Measurements from ENCODE around the gene DDR1. TPM values are rescaled to one million over a fixed set of nuclear protein-coding genes. Genes with fewer than 3 reads are reported as not detected.

DDR1 gene
- total RNA-seq, 1 donor from 2014 or later = 154 TPM

DNA sequence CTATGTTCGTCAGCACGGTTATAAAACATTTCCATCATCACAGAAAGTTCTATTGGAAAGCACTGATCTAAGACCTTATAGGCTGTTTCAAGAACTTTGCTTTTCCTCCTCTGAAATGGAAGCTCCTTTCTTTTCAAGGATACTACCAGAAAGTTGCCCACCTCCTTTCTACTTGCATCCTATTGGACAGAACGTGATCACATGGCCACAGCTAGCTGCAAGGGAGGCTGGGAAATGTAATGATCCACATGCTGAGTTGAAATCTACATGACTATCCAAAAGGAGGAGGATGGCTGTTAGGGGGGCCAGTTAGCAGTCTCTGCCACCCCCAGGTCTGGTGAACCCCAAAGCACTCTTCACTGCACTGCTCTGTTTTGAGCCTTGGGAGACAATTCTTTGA is 44.4 kb downstream of the DDR1 start:
- H3K4me3 Mint-ChIP-seq (ENCODE audit: low read depth) = no peak overlapping the region
- DNase-seq (ENCODE audit: low spot score, unreplicated experiment) = no peak

DNA sequence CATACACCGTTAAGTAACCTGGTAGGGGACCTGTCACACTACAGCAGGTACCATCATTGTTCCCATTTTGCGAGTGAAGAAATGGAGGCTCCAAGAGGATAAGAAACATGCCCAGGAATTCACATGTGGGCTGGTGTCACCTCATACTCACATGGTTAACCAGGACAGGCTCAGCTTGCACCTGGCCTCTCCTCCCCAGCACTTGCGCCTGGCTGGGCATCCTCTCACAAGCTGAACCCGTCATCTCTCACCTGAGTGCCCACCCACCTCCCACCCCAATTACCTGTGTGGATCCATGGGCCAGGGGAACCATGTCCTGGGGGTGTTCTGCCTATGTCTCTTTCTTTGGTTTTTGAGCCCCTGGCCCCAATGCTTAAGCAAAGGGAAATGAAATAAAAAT is 46.2 kb downstream of the DDR1 start:
- peaks cover 20% of the 10 kb centered on the region for H3K36me3 Mint-ChIP-seq (ENCODE audit: insufficient read depth)
- H3K27me3 Mint-ChIP-seq = peaks cover 6% of the 10 kb centered on the region
- TF ChIP-seq, protein P1, sequence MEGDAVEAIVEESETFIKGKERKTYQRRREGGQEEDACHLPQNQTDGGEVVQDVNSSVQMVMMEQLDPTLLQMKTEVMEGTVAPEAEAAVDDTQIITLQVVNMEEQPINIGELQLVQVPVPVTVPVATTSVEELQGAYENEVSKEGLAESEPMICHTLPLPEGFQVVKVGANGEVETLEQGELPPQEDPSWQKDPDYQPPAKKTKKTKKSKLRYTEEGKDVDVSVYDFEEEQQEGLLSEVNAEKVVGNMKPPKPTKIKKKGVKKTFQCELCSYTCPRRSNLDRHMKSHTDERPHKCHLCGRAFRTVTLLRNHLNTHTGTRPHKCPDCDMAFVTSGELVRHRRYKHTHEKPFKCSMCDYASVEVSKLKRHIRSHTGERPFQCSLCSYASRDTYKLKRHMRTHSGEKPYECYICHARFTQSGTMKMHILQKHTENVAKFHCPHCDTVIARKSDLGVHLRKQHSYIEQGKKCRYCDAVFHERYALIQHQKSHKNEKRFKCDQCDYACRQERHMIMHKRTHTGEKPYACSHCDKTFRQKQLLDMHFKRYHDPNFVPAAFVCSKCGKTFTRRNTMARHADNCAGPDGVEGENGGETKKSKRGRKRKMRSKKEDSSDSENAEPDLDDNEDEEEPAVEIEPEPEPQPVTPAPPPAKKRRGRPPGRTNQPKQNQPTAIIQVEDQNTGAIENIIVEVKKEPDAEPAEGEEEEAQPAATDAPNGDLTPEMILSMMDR (IDR thresholded peaks at IDR 0.05; ENCODE audit: unreplicated experiment) = no peak
- H3K27ac Mint-ChIP-seq = peak overlapping the region; percentile 77
- H3K9me3 Mint-ChIP-seq (ENCODE audit: low read depth) = peaks cover 8% of the 10 kb centered on the region
- no peak for DNase-seq (ENCODE audit: low spot score, unreplicated experiment)
- peaks cover 20% of the 10 kb centered on the region for H3K4me1 Mint-ChIP-seq (ENCODE audit: low read depth)
- no peak overlapping the region for H3K4me3 Mint-ChIP-seq (ENCODE audit: low read depth)

More for the DNA sequence above, 44.4 kb downstream of the DDR1 start:
- Mint-ChIP-seq H3K27ac (no peak overlapping the region), H3K9me3 (ENCODE audit: low read depth) (peaks cover 8% of the 10 kb centered on the region), H3K36me3 (ENCODE audit: insufficient read depth) (peaks cover 20% of the 10 kb centered on the region), H3K27me3 (peaks cover 2% of the 10 kb centered on the region), H3K4me1 (ENCODE audit: low read depth) (peaks cover 18% of the 10 kb centered on the region)
- TF ChIP-seq, protein P1 (IDR thresholded peaks at IDR 0.05; ENCODE audit: unreplicated experiment) = no peak

DNA sequence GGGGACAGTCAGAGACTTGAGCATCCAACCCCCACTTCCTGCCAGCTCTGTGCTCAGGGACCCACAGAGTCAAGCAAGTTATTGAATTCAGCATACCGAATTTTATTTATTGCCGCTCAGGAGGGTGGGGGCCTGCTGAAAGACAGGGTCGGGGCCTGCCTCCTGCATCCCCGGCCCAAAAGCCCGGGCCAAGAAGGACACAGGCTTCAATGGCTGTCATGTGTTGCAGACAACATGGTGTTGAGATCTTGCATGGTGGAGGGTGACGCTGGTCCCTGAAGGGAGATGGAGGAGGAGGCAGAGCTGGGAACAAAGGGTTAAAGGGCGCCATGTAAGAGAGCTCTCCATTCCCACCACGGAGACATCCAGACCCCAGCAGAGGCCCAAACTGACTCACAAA is 47.0 kb downstream of the DDR1 start:
- Mint-ChIP-seq H3K4me1 (ENCODE audit: low read depth) (peaks cover 20% of the 10 kb centered on the region), H3K4me3 (ENCODE audit: low read depth) (no peak overlapping the region), H3K27me3 (peaks cover 6% of the 10 kb centered on the region), H3K9me3 (ENCODE audit: low read depth) (peaks cover 8% of the 10 kb centered on the region), H3K27ac (no peak overlapping the region), H3K36me3 (ENCODE audit: insufficient read depth) (peaks cover 20% of the 10 kb centered on the region)
- DNase-seq (ENCODE audit: low spot score, unreplicated experiment) = no peak
- TF ChIP-seq, protein P1 (IDR thresholded peaks at IDR 0.05; ENCODE audit: unreplicated experiment) = no peak

DNA sequence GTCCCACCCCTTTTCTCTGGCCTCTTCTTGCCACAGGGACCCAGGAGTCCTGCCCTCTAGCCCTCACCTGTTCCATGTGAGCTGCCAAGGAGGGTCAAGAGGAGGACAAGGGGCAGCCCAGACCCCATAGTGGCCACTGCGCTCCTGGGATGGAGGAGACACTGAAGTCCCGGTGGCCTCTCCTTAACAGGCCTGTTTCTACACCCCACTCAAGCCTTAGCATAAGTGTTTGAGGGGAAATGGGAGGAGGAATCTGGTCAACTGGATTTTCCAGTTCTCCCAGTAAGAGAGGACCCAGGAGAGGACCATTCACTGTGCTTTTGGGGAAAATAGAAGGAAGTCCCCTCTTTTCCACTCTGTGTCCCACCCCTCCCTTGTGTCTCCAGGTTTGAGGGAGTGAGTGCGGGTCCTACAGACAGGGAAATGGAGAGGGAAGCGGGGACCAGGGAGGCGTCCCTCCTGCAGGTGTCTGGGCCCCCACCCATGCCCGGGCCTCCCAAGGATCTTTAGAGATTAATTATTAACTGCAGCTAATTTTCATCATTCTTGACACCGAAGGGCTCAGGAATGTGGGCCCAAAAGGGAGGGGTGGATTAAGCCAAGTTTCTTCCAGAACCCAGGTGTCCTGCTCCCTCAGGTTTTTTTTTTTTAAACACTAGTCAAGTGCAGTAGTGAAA is 47.8 kb downstream of the DDR1 start, which contains the start of gene SFTA2:
Gene SFTA2, minus strand, starts transcription at position 202 of the 677 bp plus-strand sequence. Its CDS starts 74 bp downstream, at position 128.
- Mint-ChIP-seq H3K9me3 (ENCODE audit: low read depth) (peaks cover 8% of the 10 kb centered on the region), H3K36me3 (ENCODE audit: insufficient read depth) (peaks cover 17% of the 10 kb centered on the region), H3K27ac (peak within 1 kb of the TSS; percentile 89), H3K4me3 (ENCODE audit: low read depth) (no peak within 1 kb of the TSS), H3K27me3 (peaks cover 10% of the 10 kb centered on the region), H3K4me1 (ENCODE audit: low read depth) (peaks cover 20% of the 10 kb centered on the region)
- no peak for DNase-seq (ENCODE audit: low spot score, unreplicated experiment)
- TF ChIP-seq, protein P1 (IDR thresholded peaks at IDR 0.05; ENCODE audit: unreplicated experiment) = no peak

DNA sequence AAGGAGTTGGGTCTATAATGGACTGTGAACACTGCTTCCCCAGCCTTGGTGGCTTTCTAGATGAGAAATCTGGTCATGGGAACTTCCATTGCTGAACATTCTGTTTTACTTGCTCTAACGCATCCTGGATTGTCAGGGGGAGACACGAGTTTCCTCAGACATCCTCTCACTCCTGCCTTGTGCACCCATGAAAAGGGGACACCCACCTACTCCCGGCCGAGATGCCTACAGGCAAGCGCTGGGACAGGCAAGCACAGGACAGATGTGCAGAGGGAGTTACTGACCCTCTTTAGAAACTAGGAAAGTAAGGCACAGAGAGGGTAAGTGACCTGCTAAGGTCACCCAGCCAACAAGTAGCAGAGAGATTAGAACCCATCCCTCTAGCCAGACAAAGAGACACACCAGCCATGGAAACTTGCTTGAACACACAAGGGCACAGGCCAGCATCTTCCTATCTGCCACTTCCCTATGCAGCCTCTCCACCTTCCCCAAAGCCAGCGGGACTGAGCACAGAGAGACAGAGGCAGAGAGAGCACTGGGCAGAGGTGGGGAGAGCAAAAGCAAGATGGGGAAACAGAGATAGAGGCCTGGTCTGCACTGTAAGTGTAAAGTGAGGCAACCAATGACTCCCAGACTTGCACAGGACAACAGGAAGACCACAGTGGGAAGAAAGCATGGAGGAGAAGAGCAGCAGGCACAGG is 48.5 kb downstream of the DDR1 start:
- Mint-ChIP-seq H3K27me3 (peaks cover 10% of the 10 kb centered on the region), H3K4me1 (ENCODE audit: low read depth) (peaks cover 20% of the 10 kb centered on the region), H3K36me3 (ENCODE audit: insufficient read depth) (peaks cover 12% of the 10 kb centered on the region), H3K27ac (peak overlapping the region; percentile 89), H3K9me3 (ENCODE audit: low read depth) (peaks cover 8% of the 10 kb centered on the region), H3K4me3 (ENCODE audit: low read depth) (no peak overlapping the region)
- no peak for DNase-seq (ENCODE audit: low spot score, unreplicated experiment)
- TF ChIP-seq, protein P1 (IDR thresholded peaks at IDR 0.05; ENCODE audit: unreplicated experiment) = no peak
